ACC112 (cell line): ENCODE measurements around the gene CKAP5.

Experiments used
- H2AFZ ChIP-seq: fragments of 200-600 bp; sonication (generic); one replicate; pipeline ENCODE4 v1.6.0; 2017; ENCODE audit warnings: antibody characterized with exemption, low read length; ENCODE audit not compliant: unreplicated experiment
- H3K27ac ChIP-seq: fragments of 200-600 bp; sonication (generic); 2 replicates; pipeline ENCODE4 v1.5.1; 2014; ENCODE audit warnings: low read depth, mild to moderate bottlenecking, antibody characterized with exemption, low read length, moderate library complexity
- H3K27me3 ChIP-seq: fragments of 200-600 bp; sonication (generic); 2 replicates; pipeline ENCODE4 v1.6.1; 2014; ENCODE audit warnings: mild to moderate bottlenecking, antibody characterized with exemption, low read length, moderate library complexity, mixed read lengths; ENCODE audit not compliant: insufficient read depth
- H3K36me3 ChIP-seq: fragments of 200-600 bp; sonication (generic); 2 replicates; pipeline ENCODE4 v1.6.1; 2016; ENCODE audit warnings: mild to moderate bottlenecking, antibody characterized with exemption, low read length, moderate library complexity, mixed read lengths; ENCODE audit not compliant: insufficient read depth
- H3K4me1 ChIP-seq: fragments of 200-600 bp; sonication (generic); one replicate; pipeline ENCODE4 v1.6.1; 2016; ENCODE audit warnings: low read length, mixed read lengths; ENCODE audit not compliant: insufficient read depth, unreplicated experiment, control insufficient read depth
- H3K4me3 ChIP-seq: fragments of 200-600 bp; sonication (generic); 2 replicates; pipeline ENCODE4 v1.5.1; 2014; ENCODE audit warnings: mild to moderate bottlenecking, low read depth, low read length
- H3K79me2 ChIP-seq: fragments of 200-600 bp; sonication (generic); one replicate; pipeline ENCODE4 v1.6.0; 2016; ENCODE audit warnings: low read length; ENCODE audit not compliant: control insufficient read depth, unreplicated experiment, insufficient read depth

CKAP5 gene

GRCh38 chr11:46879056-46879585, 33.0 kb upstream of the CKAP5 start:
- Histone ChIP-seq H3K4me1 (no peaks in the 10 kb centered on the region), H3K36me3 (no peaks in the 10 kb centered on the region), H3K4me3 (no peak overlapping the region), H3K27ac (no peak overlapping the region), H2AFZ (no peak overlapping the region), H3K79me2 (no peaks in the 10 kb centered on the region), H3K27me3 (no peaks in the 10 kb centered on the region)

- Histone ChIP-seq H3K36me3 (no peaks in the 10 kb centered on the region), H2AFZ (no peak overlapping the region), H3K27me3 (no peaks in the 10 kb centered on the region), H3K27ac (no peak overlapping the region), H3K4me3 (no peak overlapping the region), H3K79me2 (no peaks in the 10 kb centered on the region), H3K4me1 (no peaks in the 10 kb centered on the region)
These were observed 31.5 kb upstream of the CKAP5 start for GRCh38 chr11:46877580-46877979.

- Histone ChIP-seq H3K4me1 (no peaks in the 10 kb centered on the region), H3K4me3 (no peak overlapping the region), H3K27ac (no peak overlapping the region), H2AFZ (no peak overlapping the region), H3K36me3 (no peaks in the 10 kb centered on the region), H3K79me2 (no peaks in the 10 kb centered on the region), H3K27me3 (no peaks in the 10 kb centered on the region)
These were observed 30.4 kb upstream of the CKAP5 start for GRCh38 chr11:46876471-46876870.

DNA sequence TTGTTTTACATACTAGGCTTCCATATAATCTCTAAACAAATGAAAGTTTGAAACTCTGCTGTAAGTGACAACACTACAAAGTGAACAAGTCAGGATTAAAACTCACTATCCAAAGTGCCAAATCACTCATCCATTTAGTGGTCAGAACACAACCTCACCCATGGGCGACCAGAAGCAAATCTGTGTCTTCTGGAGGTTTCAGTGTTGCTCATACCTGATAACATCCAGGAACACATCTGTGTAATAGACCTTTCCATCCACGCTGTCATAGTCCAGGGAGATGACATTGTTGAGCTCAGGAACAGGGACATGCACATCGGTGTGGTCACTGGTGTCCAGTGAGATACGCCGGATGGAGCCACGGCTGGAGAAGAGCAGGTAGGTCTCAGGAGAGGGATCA, 28.5 kb upstream of the CKAP5 start:
- Histone ChIP-seq H3K27ac (no peak overlapping the region), H3K79me2 (no peaks in the 10 kb centered on the region), H2AFZ (no peak overlapping the region), H3K27me3 (no peaks in the 10 kb centered on the region), H3K4me3 (no peak overlapping the region), H3K36me3 (no peaks in the 10 kb centered on the region), H3K4me1 (no peaks in the 10 kb centered on the region)

DNA sequence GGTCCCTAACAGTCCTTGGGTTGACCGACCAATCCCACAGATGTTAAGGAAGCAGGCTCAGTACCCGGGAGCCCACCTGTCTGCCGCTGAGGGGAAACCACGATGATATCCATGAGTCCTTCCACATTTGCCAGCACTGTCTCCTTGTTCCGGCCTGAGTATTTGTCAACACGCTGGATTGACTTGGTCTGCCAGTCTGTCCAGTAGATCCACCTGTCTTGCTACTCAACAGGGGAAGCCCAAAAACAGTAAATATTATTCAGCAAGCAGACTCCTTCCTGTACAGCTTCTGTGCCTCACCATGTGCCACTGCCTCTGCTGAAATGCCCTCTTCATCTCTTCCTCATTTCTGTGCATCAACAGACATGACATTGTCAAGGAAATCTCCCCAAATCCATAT, 22.8 kb upstream of the CKAP5 start:
- no peak overlapping the region for H3K4me3 ChIP-seq
- H3K4me1 ChIP-seq = no peaks in the 10 kb centered on the region
- H2AFZ ChIP-seq = no peak overlapping the region
- H3K79me2 ChIP-seq = no peaks in the 10 kb centered on the region
- no peak overlapping the region for H3K27ac ChIP-seq
- H3K27me3 ChIP-seq = no peaks in the 10 kb centered on the region
- H3K36me3 ChIP-seq = no peaks in the 10 kb centered on the region

DNA sequence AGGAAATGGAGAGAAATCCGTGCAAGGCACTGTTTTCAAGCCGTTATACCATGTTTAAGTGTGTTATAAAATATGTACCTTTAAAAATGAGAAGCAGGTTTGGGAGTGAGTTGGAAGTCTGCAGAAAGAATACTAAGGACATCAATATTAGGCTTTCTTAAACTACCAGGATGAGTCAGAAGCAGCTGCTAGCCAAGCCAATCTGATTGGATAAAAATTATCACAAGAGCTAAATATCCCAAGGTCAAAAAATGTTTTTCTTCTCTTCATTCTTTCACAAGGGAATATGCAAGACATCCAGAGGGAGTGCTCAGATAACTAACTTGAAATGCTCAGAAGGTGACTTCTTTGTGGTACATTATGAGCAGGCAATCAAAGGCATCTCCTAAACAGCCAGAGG, 19.3 kb upstream of the CKAP5 start:
- Histone ChIP-seq H3K27me3 (no peaks in the 10 kb centered on the region), H3K4me1 (no peaks in the 10 kb centered on the region), H3K4me3 (no peak overlapping the region), H2AFZ (no peak overlapping the region), H3K79me2 (no peaks in the 10 kb centered on the region), H3K36me3 (peaks cover 2% of the 10 kb centered on the region; the same call in 1 of the 2 replicates), H3K27ac (no peak overlapping the region)

DNA sequence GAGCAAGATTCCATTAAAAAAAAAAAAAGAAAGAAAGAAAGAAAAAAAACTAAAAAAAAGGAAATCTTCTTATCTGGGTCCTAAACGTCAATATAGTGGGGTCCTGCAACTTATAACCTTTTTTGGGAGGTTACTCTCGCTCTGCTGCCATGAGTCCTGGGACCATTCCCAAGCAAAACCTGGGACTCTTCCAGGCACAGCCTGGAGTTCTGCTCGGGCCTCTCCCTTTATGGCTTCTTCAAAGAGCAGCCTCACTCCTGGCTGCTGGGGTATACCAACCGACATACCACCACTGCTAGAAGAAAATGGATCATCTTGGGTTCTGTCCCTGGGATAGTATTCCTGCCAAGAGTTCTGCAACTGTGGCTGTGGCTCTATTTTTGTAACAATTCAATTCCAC, 14.1 kb upstream of the CKAP5 start:
- no peak overlapping the region for H2AFZ ChIP-seq
- peaks cover 2% of the 10 kb centered on the region; the same call in 1 of the 2 replicates for H3K36me3 ChIP-seq
- H3K4me3 ChIP-seq = no peak overlapping the region
- no peaks in the 10 kb centered on the region for H3K79me2 ChIP-seq
- H3K27ac ChIP-seq = no peak overlapping the region
- H3K4me1 ChIP-seq = no peaks in the 10 kb centered on the region
- no peaks in the 10 kb centered on the region for H3K27me3 ChIP-seq

DNA sequence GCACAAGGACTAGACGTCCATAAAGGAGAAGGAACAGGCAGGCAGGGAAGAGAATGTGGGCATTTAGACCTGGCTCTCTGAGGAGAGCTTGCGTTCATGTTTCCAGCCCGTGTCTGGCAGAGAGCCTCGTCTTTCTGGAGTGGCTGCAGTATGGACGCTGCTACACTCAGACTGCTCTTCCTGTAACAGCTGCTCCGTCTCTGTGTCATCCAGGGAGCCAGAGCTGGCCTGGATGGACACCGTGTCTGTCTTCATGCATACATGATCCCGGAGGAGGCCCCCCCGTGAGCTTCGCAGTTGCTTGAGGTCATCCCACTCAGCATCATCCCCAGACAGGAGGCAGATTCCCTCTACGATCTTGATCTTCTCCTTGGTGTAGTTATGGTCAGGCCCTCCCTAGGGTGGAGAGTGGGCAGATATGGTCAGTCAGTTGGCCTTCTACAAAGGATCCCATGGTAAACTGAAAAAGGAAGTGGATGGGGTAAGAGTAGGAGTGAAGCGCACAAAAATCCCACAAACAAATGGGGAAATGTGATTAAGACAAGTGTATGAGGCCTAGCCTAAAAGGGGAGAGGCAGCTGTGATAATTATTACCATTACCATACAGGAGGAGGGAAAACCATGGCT, 13.0 kb upstream of the CKAP5 start:
- peaks cover 2% of the 10 kb centered on the region; the same call in 1 of the 2 replicates for H3K36me3 ChIP-seq

DNA sequence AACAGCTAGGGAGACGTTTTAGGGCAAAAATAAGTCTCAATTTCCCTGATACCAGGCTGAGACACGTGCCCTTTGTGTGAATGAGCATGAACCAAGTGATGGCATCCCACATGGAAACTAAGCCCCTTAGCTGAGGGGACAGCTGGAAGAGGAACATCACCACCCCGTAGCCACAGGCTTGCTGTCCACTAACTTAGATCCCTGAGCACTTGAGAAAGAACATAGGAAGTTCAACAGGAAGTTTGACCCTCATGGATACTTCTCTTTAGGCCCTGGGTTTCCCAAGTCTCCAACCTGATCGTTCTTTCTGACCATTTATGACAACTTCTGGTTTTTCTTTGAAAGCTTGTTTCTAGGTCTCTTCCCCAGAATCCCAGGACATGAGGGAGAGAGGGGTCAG, 11.6 kb upstream of the CKAP5 start:
- Histone ChIP-seq H2AFZ (no peak overlapping the region), H3K4me1 (no peaks in the 10 kb centered on the region), H3K27me3 (no peaks in the 10 kb centered on the region), H3K36me3 (no peaks in the 10 kb centered on the region), H3K79me2 (no peaks in the 10 kb centered on the region), H3K27ac (no peak overlapping the region), H3K4me3 (no peak overlapping the region)

More for the DNA sequence above, 13.0 kb upstream of the CKAP5 start:
- Histone ChIP-seq H3K79me2 (no peaks in the 10 kb centered on the region), H2AFZ (no peak overlapping the region), H3K27me3 (no peaks in the 10 kb centered on the region), H3K4me3 (no peak overlapping the region), H3K4me1 (no peaks in the 10 kb centered on the region), H3K27ac (no peak overlapping the region)

GRCh38 chr11:46856605-46857343, 10.7 kb upstream of the CKAP5 start:
- H3K36me3 ChIP-seq = no peaks in the 10 kb centered on the region
- no peak overlapping the region for H3K4me3 ChIP-seq
- no peaks in the 10 kb centered on the region for H3K79me2 ChIP-seq
- no peaks in the 10 kb centered on the region for H3K27me3 ChIP-seq
- H3K4me1 ChIP-seq = no peaks in the 10 kb centered on the region
- H3K27ac ChIP-seq = no peak overlapping the region
- no peak overlapping the region for H2AFZ ChIP-seq

DNA sequence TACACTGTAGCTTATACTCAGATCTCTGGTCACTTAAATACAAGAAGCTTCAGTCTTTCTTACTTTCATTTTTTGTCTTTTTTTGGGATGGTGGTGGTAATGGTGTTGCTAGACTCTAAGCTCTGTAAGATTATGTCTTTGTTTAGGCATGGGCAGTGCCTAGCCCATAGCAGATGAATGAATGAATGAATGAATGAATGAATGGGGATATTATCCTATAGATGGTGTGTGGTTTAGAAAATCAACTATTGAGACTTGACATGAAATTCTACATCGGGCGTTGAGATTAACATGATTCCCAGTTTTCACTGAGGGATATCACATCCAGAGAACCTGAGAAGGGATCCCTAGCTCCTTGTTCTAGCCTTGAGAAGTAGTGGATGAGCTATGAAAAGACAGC, 9.8 kb upstream of the CKAP5 start:
- Histone ChIP-seq H3K4me1 (no peaks in the 10 kb centered on the region), H2AFZ (no peak overlapping the region), H3K36me3 (no peaks in the 10 kb centered on the region), H3K79me2 (no peaks in the 10 kb centered on the region), H3K27me3 (no peaks in the 10 kb centered on the region), H3K4me3 (no peak overlapping the region), H3K27ac (no peak overlapping the region)
